Fibroblast of mammary gland (primary cell): ENCODE data around the gene RSPH1.

Source experiments
- DNase-seq: peaks from one replicate; pipeline ENCODE4 v3.0.0-alpha.2; 2010; ENCODE audit warnings: low read depth
- H3K4me3 ChIP-seq: 2 replicates; pipeline ENCODE4 v1.5.1; 2011; ENCODE audit warnings: low read depth, mild to moderate bottlenecking, low read length, moderate library complexity; ENCODE audit not compliant: control insufficient read depth
- TF ChIP-seq, protein P1 (sequence below): conservative IDR thresholded peaks from 2 replicates; pipeline ENCODE4 v1.5.1; 2011; ENCODE audit warnings: low read depth, low read length, inconsistent platforms; ENCODE audit not compliant: control insufficient read depth, insufficient read depth

RSPH1 gene

DNA sequence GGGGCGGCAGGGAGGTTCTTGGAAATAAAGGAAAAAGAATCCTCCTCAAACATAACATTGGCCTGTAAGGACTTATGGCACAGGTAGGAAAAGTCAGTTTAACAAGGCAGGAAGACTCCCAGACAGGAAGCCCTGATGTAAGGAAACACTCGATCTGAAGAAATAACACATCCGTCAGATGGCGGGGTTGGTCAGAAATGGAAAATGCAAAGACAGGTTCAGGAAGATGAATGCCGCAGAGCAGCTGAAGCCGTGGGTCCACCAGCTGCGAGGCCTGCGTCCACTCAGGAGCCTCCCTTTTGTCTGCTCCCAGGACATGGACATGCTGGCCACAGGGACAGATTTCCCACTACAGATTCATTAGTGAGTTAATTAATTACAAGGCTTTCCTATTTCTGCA, 3.8 kb downstream of the RSPH1 start:
- TF ChIP-seq, protein P1, sequence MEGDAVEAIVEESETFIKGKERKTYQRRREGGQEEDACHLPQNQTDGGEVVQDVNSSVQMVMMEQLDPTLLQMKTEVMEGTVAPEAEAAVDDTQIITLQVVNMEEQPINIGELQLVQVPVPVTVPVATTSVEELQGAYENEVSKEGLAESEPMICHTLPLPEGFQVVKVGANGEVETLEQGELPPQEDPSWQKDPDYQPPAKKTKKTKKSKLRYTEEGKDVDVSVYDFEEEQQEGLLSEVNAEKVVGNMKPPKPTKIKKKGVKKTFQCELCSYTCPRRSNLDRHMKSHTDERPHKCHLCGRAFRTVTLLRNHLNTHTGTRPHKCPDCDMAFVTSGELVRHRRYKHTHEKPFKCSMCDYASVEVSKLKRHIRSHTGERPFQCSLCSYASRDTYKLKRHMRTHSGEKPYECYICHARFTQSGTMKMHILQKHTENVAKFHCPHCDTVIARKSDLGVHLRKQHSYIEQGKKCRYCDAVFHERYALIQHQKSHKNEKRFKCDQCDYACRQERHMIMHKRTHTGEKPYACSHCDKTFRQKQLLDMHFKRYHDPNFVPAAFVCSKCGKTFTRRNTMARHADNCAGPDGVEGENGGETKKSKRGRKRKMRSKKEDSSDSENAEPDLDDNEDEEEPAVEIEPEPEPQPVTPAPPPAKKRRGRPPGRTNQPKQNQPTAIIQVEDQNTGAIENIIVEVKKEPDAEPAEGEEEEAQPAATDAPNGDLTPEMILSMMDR = no peak
- no peak for DNase-seq
- H3K4me3 ChIP-seq = no peak overlapping the region

DNA sequence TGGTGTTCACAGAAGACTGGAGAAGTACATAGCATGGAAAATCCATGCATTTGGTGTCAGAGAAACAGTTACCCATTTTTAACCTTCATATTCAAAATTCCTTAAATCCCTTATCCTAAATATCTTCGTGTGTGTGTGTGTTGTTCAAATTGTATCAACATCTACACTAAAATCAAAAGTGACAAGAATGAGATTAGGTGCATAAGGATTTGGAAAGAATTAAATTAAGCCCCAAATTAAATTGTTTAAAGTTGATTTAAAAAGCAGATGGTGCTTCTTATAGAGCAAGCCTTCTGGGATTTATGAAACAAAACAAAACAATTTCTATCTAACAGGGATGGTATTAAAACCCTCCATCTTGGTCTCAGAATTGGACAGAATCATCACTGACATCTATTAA, 4.7 kb downstream of the RSPH1 start:
- no peak overlapping the region for H3K4me3 ChIP-seq
- DNase-seq = no peak
- TF ChIP-seq, protein P1 = no peak

DNA sequence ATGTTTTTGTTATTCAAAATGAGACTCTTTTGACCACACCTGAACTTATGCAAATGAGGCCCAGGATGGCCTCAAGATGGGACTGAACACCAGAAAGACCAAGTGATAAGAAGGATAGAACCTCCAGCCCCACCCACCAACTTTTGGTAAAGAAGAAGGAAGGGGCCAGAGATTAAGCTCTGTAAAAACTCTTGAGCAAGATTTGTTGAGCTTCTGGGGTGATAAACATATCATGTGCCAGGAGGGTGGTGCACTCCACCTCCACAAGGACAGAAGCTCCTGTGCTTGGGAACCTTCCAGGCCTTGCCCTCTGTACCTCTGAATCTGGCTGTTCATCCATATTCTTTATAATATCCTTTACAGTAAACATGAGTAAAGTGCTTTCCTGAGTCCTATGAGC, 5.3 kb downstream of the RSPH1 start:
- DNase-seq = no peak
- no peak overlapping the region for H3K4me3 ChIP-seq
- TF ChIP-seq, protein P1 = no peak

DNA sequence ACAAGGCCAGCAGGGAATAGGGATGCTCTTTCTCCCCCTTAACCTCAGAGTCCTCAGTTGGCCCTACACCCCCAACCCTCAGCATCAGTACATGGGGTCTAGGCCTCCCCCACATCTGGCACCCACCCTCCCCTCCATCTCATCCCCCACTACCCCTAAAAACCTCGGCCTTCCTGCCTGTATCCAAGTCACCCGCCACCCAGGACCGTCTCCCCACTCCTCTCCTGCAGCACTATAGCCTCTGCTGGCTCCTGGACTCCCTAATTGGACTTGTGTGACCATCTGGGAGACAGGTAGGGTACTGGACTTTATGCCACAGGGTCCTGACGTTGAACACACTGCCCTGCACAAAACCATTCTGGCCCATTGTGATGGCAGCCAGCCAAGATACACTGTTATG, 6.0 kb downstream of the RSPH1 start:
- DNase-seq = no peak
- TF ChIP-seq, protein P1 = no peak
- H3K4me3 ChIP-seq = no peak overlapping the region

DNA sequence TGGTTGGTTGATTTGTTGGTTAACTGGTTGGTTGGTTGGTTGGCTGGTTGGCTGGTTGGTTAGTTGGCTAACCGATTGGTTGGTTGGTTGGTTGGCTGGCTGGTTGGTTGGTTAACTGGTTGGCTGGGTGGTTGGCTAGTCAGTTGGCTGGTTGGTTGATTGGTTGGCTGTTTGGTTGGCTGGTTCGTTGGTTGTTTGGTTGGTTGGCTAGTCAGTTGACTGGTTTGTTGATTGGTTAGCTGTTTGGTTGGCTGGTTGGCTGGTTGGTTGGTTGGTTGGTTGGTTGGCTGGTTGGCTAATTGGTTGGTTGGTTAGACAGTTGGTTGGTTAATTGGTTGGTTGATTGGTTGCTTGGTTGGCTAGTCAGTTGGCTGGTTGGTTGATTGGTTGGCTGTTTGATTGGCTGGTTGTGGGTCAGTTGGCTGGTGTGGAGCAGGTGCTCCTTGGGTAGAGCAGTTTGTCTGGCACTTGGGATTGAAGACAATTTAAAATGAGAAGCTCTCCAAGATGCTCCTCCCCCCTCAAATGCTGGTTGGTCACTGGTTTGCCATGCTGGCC, 6.9 kb downstream of the RSPH1 start:
- DNase-seq = no peak
- H3K4me3 ChIP-seq = no peak overlapping the region
- TF ChIP-seq, protein P1 = no peak

DNA sequence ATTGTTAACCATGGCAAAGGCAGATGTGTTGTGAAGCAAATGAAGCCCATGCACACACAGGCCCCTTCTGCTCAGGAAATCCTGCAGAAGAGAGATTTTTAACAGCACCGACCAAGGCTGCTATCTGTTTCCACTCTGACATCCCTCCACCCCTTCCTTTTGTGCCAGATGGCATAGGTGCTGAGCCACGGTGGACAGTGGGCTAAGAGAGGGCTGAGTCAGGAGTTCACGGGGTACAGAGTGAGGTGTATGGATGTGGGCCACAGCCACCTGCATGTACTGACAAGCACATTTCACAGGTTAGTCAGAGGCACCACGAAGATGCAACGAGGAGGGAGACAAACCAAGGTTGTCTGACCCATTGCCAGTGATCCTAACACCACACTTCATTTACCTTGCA, 9.5 kb downstream of the RSPH1 start:
- DNase-seq = no peak
- H3K4me3 ChIP-seq = no peak overlapping the region
- TF ChIP-seq, protein P1 = no peak

DNA sequence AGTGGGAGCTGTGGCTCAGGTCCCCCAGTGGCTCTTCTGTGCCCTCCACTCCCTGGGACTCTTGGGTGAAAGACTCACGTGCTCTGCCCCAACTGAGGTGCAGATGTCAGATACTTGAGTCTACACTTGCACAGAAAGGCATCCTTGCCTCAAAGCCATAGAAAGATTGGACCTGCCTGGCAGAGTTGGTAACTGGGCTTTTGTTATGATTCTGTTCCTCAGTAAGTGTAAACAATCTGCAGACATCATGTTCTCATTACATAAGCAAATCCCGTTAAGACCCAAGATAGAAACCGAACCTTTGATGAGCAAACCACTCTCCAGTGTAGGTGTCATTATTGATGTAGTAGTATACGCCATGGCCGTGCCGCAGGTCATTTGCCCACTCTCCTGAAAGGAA, 10.0 kb downstream of the RSPH1 start:
- TF ChIP-seq, protein P1 = no peak
- H3K4me3 ChIP-seq = no peak overlapping the region
- DNase-seq = no peak
